ENCODE measurements around the gene PGPEP1.
"Not testable (repeated sequence)": the region's sequence is repeated elsewhere in the genome, so short reads cannot be mapped to it uniquely, and the experiment has no call there.

The PGPEP1 gene

GRCh38 chr19:18392926-18393325, 52.5 kb downstream of the PGPEP1 start:
- no peaks in the 10 kb centered on the region for H3K27me3 ChIP-seq (ENCODE audit: insufficient read depth, low read length)
- H3K4me3 ChIP-seq (ENCODE audit: low read depth, low read length) = no peak overlapping the region
- H3K79me2 ChIP-seq (ENCODE audit: control insufficient read depth, insufficient read depth, low read length, unreplicated experiment) = no peaks in the 10 kb centered on the region
- no peaks in the 10 kb centered on the region for H3K36me3 ChIP-seq (ENCODE audit: insufficient read depth, low read length)
- H3K27ac ChIP-seq (ENCODE audit: low read depth, low read length) = no peak overlapping the region
- no peaks in the 10 kb centered on the region for H3K4me1 ChIP-seq (ENCODE audit: control insufficient read depth, insufficient read depth, low read length, unreplicated experiment)
- H2AFZ ChIP-seq (ENCODE audit: low read length, unreplicated experiment) = no peak overlapping the region

GRCh38 chr19:18393836-18394235, 53.4 kb downstream of the PGPEP1 start:
- no peaks in the 10 kb centered on the region for H3K4me1 ChIP-seq (ENCODE audit: control insufficient read depth, insufficient read depth, low read length, unreplicated experiment)
- no peaks in the 10 kb centered on the region for H3K36me3 ChIP-seq (ENCODE audit: insufficient read depth, low read length)
- H3K27ac ChIP-seq (ENCODE audit: low read depth, low read length) = no peak overlapping the region
- H3K27me3 ChIP-seq (ENCODE audit: insufficient read depth, low read length) = no peaks in the 10 kb centered on the region
- H3K4me3 ChIP-seq (ENCODE audit: low read depth, low read length) = no peak overlapping the region
- H2AFZ ChIP-seq (ENCODE audit: low read length, unreplicated experiment) = no peak overlapping the region
- H3K79me2 ChIP-seq (ENCODE audit: control insufficient read depth, insufficient read depth, low read length, unreplicated experiment) = no peaks in the 10 kb centered on the region

- no peak overlapping the region for H2AFZ ChIP-seq (ENCODE audit: low read length, unreplicated experiment)
- H3K4me3 ChIP-seq (ENCODE audit: low read depth, low read length) = no peak overlapping the region
- H3K27me3 ChIP-seq (ENCODE audit: insufficient read depth, low read length) = no peaks in the 10 kb centered on the region
- H3K27ac ChIP-seq (ENCODE audit: low read depth, low read length) = no peak overlapping the region
- H3K36me3 ChIP-seq (ENCODE audit: insufficient read depth, low read length) = no peaks in the 10 kb centered on the region
- H3K79me2 ChIP-seq (ENCODE audit: control insufficient read depth, insufficient read depth, low read length, unreplicated experiment) = no peaks in the 10 kb centered on the region
- H3K4me1 ChIP-seq (ENCODE audit: control insufficient read depth, insufficient read depth, low read length, unreplicated experiment) = no peaks in the 10 kb centered on the region
Observed at GRCh38 chr19:18396471-18397241, 56.3 kb downstream of the PGPEP1 start.

- no peak within 1 kb of the TSS for H3K4me3 ChIP-seq (ENCODE audit: low read depth, low read length)
- H2AFZ ChIP-seq (ENCODE audit: low read length, unreplicated experiment) = no peak within 1 kb of the TSS
Observed at GRCh38 chr19:18397242-18398202, 57.1 kb downstream of the PGPEP1 start, which contains the start of gene LRRC25. Gene LRRC25, minus strand, starts transcription at chr19:18397622. Its CDS starts 659 bp downstream, at chr19:18396963.

GRCh38 chr19:18399008-18399407, 58.6 kb downstream of the PGPEP1 start:
- Histone ChIP-seq H3K4me3 (ENCODE audit: low read depth, low read length) (no peak overlapping the region), H3K79me2 (ENCODE audit: control insufficient read depth, insufficient read depth, low read length, unreplicated experiment) (no peaks in the 10 kb centered on the region), H3K4me1 (ENCODE audit: control insufficient read depth, insufficient read depth, low read length, unreplicated experiment) (no peaks in the 10 kb centered on the region), H3K36me3 (ENCODE audit: insufficient read depth, low read length) (no peaks in the 10 kb centered on the region), H3K27me3 (ENCODE audit: insufficient read depth, low read length) (no peaks in the 10 kb centered on the region), H2AFZ (ENCODE audit: low read length, unreplicated experiment) (no peak overlapping the region), H3K27ac (ENCODE audit: low read depth, low read length) (no peak overlapping the region)

More at GRCh38 chr19:18397242-18398202, 57.1 kb downstream of the PGPEP1 start, which contains the start of gene LRRC25:
- Histone ChIP-seq H3K36me3 (ENCODE audit: insufficient read depth, low read length) (no peaks in the 10 kb centered on the region), H3K4me1 (ENCODE audit: control insufficient read depth, insufficient read depth, low read length, unreplicated experiment) (no peaks in the 10 kb centered on the region), H3K27ac (ENCODE audit: low read depth, low read length) (no peak within 1 kb of the TSS), H3K27me3 (ENCODE audit: insufficient read depth, low read length) (no peaks in the 10 kb centered on the region), H3K79me2 (ENCODE audit: control insufficient read depth, insufficient read depth, low read length, unreplicated experiment) (no peaks in the 10 kb centered on the region)

- Histone ChIP-seq H3K27ac (ENCODE audit: low read depth, low read length) (no peak overlapping the region), H3K27me3 (ENCODE audit: insufficient read depth, low read length) (no peaks in the 10 kb centered on the region), H3K36me3 (ENCODE audit: insufficient read depth, low read length) (no peaks in the 10 kb centered on the region), H3K79me2 (ENCODE audit: control insufficient read depth, insufficient read depth, low read length, unreplicated experiment) (no peaks in the 10 kb centered on the region), H2AFZ (ENCODE audit: low read length, unreplicated experiment) (no peak overlapping the region), H3K4me1 (ENCODE audit: control insufficient read depth, insufficient read depth, low read length, unreplicated experiment) (no peaks in the 10 kb centered on the region), H3K4me3 (ENCODE audit: low read depth, low read length) (no peak overlapping the region)
Observed at GRCh38 chr19:18401580-18402112, 61.2 kb downstream of the PGPEP1 start.

- H2AFZ ChIP-seq (ENCODE audit: low read length, unreplicated experiment); H3K4me3 ChIP-seq (ENCODE audit: low read depth, low read length); H3K27me3 ChIP-seq (ENCODE audit: insufficient read depth, low read length); H3K27ac ChIP-seq (ENCODE audit: low read depth, low read length); H3K79me2 ChIP-seq (ENCODE audit: control insufficient read depth, insufficient read depth, low read length, unreplicated experiment); H3K4me1 ChIP-seq (ENCODE audit: control insufficient read depth, insufficient read depth, low read length, unreplicated experiment); H3K36me3 ChIP-seq (ENCODE audit: insufficient read depth, low read length): not testable (repeated sequence)
Observed at GRCh38 chr19:18402455-18403248, 62.3 kb downstream of the PGPEP1 start.

- not testable (repeated sequence) for H3K4me3 ChIP-seq (ENCODE audit: low read depth, low read length); H3K27ac ChIP-seq (ENCODE audit: low read depth, low read length); H3K4me1 ChIP-seq (ENCODE audit: control insufficient read depth, insufficient read depth, low read length, unreplicated experiment); H3K27me3 ChIP-seq (ENCODE audit: insufficient read depth, low read length); H2AFZ ChIP-seq (ENCODE audit: low read length, unreplicated experiment); H3K79me2 ChIP-seq (ENCODE audit: control insufficient read depth, insufficient read depth, low read length, unreplicated experiment); H3K36me3 ChIP-seq (ENCODE audit: insufficient read depth, low read length)
Observed at GRCh38 chr19:18405754-18406153, 65.4 kb downstream of the PGPEP1 start.

GRCh38 chr19:18406749-18407148, 66.4 kb downstream of the PGPEP1 start:
- H3K27me3 ChIP-seq (ENCODE audit: insufficient read depth, low read length) = no peaks in the 10 kb centered on the region
- no peaks in the 10 kb centered on the region for H3K79me2 ChIP-seq (ENCODE audit: control insufficient read depth, insufficient read depth, low read length, unreplicated experiment)
- H3K27ac ChIP-seq (ENCODE audit: low read depth, low read length) = no peak overlapping the region
- no peaks in the 10 kb centered on the region for H3K36me3 ChIP-seq (ENCODE audit: insufficient read depth, low read length)
- peaks cover 2% of the 10 kb centered on the region for H3K4me1 ChIP-seq (ENCODE audit: control insufficient read depth, insufficient read depth, low read length, unreplicated experiment)
- no peak overlapping the region for H3K4me3 ChIP-seq (ENCODE audit: low read depth, low read length)
- no peak overlapping the region for H2AFZ ChIP-seq (ENCODE audit: low read length, unreplicated experiment)

- Histone ChIP-seq H3K27ac (ENCODE audit: low read depth, low read length) (no peak overlapping the region), H3K79me2 (ENCODE audit: control insufficient read depth, insufficient read depth, low read length, unreplicated experiment) (no peaks in the 10 kb centered on the region), H3K36me3 (ENCODE audit: insufficient read depth, low read length) (no peaks in the 10 kb centered on the region), H3K4me1 (ENCODE audit: control insufficient read depth, insufficient read depth, low read length, unreplicated experiment) (peaks cover 2% of the 10 kb centered on the region), H3K27me3 (ENCODE audit: insufficient read depth, low read length) (no peaks in the 10 kb centered on the region), H2AFZ (ENCODE audit: low read length, unreplicated experiment) (no peak overlapping the region), H3K4me3 (ENCODE audit: low read depth, low read length) (no peak overlapping the region)
Observed at GRCh38 chr19:18408053-18408476, 67.7 kb downstream of the PGPEP1 start.

All from ACC112 (cell line).